Activated CD4-positive, alpha-beta T cell treated with anti-CD3 and anti-CD28 coated beads, Interleukin-2, amount 50 U/mL, for 16 hours (primary cell): Measurements from ENCODE around the gene BLOC1S6.

Experiments used
- DNase-seq: peaks from one replicate; pipeline ENCODE4 v3.0.0-alpha.2; 2020

Gene BLOC1S6, protein sequence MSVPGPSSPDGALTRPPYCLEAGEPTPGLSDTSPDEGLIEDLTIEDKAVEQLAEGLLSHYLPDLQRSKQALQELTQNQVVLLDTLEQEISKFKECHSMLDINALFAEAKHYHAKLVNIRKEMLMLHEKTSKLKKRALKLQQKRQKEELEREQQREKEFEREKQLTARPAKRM

DNA sequence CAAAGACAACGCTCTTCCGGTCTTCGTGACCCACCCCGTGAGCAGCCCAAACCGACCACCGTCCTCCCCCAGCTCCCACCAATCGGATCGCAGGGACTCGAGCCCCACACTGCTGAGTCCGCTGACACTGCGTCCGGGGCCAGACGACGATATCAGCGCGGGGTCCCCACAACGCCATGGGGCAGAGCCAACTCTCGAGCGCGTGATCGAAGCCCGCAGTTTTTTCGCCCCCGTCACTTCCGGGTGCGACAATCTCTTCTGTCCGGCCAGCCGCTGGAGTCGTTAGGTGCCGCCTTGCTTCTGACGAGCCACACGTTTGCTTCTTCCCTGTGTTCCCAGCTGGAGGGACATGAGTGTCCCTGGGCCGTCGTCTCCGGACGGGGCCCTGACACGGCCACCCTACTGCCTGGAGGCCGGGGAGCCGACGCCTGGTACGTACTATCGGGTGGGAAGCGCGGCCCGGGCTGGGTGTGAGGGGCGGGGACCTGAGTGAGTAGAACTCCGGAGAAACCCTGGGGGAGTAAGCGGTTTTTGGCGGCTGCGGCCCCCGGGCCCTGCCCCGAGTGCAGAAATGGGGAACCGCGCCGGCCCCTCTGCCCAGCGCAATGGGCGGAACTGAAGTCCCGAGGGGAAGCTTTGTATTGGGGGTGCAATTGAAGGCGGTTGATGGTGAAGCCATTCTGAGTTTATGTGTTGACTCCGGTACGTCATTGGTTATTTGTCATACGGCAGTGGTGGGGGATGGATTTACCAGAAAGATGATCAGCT lies at the start of gene BLOC1S6:
BLOC1S6 (plus strand) TSS at position 285 of the 768 bp plus-strand sequence; CDS start at position 350, 65 bp downstream.
- DNase-seq: peak; percentile 90

DNA sequence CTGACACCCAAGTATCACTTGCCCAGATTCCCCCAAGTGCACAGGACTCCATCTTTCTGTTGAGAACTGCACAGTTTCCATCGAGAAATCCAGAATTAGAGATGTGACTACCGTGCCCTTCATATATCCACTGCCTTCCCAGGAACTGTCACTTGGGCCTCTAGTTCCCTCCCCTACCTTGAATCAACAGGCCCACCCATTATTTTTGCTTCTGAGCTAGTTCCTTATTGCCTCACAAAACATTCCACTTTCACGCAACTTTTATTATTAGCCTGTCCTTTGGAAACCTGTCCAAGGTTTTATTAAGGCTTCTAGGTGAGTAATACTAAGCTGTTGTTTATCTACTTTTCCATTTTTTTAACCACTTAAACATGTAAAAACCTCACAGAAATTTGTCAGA lies 47.5 kb upstream of the BLOC1S6 start:
- no peak for DNase-seq

DNA sequence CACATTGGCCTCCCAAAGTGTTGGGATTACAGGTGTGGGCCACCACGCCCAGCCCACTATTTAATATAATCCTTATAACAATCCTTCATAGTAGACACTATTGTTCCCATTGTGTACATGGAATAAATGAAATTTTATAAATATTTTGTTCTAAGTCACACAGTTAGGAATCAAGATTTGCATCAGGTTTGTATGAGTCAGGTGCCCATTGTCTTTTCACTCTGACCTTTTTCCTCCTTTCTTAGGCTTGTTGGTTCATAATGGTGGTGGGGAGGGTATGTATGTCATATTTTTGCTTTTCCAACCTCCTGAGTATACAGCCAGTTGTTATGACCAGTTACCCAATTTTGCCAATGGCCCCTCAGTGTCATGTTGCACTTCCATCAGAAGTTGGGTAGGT lies 46.6 kb upstream of the BLOC1S6 start:
- DNase-seq: no peak

DNA sequence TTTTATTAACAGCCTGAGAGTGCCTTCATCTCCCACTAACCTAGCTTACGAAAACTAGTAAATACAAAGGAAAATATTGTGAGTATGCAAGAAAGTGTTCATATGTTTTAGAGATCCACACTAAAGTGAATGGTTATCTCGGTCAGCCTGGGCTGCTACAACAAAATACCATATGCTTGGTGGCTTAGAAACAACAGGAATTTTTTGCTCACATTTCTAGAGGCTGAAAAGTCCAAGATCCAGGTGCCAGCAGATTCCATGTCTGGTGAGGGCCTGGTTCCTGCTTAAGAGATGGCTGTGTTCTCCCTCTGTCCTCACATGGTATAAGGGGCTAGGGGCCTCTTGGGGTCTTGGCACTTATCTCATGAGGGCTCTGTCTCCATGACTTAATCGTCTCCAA lies 44.1 kb upstream of the BLOC1S6 start:
- DNase-seq: no peak

DNA sequence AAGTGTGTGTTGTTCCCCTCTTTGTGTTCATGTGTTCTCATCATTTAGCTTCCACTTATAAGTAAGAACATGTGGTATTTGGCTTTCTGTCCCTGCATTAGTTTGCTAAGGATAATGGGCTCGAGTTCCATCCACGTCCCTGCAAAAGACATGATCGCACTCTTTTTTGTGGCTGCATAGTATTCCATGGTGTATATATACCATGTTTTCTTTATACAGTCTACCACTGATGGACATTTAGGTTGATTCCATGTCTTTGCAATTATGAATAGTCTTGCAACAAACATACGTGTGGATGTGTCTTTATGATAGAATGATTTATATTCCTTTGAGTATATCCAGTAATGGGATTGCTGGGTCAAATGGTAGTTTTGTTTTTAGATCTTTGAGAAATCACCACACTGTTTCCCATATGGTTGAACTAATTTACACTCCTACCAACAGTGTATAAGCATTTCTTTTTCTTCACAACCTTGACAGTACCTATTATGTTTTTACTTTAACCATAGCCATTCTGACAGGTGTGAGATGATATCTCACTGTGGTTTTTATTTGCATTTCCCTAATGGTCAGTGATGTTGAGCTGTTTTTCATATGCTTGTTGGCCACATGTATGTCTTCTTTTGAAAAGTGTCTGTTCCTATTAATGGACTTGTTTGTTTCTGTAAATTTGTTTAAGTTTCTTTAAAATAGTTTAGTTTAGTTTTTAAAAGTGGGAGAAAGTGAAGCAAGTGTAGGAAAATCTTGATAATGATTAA lies 42.7 kb upstream of the BLOC1S6 start:
- no peak for DNase-seq

DNA sequence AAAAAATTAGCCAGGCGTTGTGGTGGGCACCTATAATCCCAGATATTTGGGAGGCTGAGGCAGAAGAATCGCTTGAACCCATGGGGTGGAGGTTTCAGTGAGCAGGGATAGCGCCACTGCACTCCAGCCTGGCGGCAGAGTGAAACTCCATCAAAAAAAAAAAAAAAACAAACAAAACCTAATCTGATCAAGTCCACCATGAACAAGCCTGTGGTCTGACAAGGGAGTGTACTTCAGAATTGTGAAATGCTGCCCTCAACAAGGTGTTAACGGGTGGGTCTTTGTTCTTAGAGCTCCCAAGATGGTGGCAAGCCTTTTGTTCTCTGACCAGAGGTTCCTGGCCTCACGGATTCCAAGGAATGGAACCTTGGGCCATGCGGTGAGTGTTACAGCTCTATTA lies 40.4 kb upstream of the BLOC1S6 start:
- no peak for DNase-seq

DNA sequence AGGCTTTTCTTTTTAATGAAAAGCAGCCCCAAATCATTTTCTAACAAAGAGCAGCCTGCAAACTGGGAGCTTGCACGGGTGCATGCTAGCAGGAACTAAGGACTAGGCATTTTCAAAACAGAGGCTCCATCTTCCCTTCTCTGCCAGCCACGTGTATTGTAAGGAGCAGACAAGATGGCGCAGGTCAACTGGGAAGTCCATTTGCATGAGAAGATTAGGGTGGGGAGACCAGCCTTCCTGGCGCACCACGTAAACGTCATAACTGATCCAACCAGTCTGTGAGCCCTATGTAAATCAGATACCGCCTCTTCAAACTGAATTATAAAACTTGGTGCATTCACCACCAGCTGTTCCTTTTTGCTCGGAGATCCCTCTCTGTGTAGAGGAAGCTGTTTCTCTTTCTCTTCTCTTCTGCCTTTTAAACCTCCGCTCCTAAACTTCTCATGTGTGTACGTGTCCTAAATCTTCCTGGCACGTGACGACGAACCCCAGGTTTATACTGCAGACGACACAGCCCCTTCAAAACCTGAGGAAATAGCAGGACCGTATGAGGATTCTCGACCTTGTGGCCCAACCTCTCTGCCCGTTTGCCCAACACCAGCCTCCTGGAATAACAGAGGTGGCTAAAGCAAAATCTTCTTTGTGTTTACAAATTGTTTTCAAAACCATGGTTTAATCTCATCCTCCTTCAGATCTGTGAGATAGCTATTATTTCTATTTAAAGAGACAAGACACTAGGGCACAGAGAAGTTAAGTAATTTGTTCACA lies 38.2 kb upstream of the BLOC1S6 start:
- DNase-seq: no peak

DNA sequence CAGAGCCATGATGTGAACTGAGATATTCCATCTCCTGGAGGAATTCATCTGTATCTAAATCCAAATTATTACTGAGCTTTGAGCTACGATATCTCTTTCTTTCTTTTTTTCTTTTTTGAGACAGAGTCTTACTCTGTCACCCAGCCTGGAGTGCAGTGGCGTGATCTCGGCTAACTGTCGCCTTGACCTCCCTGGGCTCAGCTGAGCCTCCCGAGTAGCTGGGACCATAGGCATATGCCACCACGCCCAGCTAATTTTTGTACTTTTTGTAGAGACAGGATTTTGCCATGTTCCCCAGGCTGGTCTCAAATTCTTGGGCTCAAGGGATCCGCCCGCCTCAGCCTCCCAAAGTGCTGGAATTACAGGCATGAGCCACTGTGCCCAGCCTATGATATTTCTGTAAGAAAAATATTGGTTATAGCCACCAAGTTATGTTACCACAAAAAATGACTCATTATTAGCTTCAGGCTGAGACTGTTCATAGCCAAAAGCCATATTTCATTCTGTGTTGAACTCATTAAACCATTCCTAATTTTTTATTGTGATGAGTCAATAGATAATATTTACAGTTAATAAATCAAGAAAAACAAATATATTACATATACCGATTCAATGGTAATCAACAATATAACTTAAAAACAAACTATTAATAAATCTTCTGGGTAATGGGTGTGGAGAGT lies 37.5 kb upstream of the BLOC1S6 start:
- no peak for DNase-seq

DNA sequence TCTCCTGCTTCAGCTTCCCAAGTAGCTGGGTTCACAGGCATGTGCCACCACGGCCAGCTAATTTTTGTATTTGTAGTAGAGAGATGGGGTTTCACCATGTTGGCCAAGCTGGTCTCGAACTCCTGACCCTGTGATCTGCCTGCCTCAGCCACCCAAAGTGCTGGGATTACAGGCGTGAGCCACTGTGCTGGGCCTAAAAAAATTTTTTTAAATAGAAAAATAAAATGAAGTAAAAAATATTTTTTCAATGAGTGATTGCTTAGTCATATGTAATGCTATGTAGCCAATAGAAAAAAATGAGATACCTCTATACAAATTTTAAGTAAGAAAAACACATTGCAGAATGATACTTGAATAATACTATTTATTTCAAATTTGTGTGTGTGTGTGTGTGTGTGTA lies 36.7 kb upstream of the BLOC1S6 start:
- DNase-seq: no peak

DNA sequence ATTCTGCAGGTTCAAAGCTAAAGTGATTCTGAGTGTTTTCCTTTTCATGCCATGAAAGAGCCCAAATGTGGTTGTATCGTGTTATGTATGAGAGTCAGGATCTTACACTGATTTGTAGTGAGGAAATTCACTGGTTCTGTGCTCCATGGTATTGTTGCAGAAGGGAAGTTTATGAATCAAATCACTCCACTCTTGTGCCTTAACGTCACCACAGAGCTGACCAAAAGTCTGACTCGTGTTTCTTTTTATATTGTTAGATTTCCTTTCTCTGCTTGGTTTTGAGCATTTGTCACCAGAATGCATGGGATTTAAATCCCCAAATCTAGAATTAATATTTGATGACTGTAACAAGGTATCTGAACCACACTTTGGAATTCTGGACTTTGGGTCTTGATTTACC lies 35.5 kb upstream of the BLOC1S6 start:
- DNase-seq: no peak

DNA sequence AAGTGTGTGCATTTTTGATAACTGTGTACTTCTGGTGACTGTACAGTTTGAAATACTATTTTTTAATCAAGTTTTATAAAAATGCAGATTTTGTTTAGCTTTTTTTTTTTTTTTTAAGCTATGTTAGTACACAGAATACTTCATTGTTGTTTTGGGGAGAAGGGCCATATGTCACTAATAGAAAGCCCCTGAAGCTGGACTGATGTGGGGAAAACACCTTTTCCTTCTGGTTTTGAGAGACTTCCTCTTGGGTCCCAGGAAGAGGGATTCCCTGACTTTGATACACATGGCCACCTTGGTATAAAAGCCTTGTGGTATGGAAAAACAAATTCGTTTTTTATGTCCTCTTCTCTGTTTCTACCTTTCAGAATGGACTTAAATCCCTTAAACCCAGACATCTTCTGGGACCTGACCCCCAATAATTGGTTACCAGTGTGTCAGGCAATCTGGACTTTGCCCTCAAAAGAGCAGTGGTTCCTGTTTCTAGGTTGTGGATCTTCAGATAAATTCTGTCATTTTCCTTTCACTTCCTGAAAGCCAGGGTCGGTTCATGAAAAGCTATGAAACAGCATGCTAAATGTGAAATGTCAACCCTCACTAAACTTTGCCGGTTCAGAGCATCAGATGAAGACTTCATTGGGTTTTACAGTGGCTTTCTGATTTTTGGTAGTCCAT lies 31.1 kb upstream of the BLOC1S6 start:
- DNase-seq: no peak

DNA sequence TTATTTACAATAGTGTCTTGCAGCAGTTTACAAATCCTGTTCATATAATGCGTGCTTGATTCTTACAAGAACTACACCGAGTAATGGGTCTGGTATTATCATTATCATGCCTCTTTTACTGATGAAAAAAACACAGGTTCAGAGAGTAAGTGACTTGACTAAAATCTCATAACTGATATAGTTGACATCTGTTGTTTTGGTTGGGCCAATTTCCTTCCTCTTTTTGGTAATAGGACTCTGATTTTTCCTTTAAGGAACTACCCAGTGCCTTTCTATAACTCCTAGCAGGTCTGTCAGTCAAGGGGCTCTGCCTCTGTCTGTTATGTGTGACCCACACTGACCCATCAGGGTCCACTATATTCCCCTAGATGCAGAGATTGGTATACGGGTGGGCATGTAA lies 14.6 kb upstream of the BLOC1S6 start:
- DNase-seq: no peak

DNA sequence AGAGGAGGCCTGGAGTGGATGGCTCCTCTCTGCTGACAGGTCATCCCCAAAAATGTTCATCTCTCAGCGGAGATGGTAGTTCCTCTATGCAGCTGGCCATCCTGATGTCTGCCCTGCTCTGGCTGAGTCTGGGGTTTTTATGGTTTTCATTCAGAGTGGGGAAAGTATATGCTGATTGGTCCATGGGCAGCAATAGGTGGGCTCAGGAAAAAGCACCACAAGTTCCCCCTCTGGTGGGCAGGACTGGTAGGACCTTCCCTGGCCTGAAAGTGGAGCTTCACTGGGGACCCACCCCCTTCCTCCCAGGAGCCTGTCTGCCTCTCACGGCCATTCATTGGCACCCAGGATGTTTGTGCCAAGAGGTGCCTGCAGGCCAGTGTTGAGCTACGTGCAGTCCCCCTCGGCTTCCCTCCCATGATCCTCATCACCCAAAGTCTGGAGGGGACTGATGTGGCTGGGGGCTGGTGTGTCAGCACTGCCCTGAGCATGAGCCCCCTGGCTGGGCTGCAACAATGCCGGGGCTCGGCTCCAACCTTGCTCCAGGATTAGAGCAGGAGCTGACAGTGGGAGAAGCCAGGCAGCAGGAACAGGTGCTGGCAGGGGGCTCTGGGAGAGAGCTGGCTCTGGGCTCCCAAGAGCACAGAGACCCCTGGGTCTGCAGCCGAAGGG lies 13.1 kb upstream of the BLOC1S6 start:
- no peak for DNase-seq

DNA sequence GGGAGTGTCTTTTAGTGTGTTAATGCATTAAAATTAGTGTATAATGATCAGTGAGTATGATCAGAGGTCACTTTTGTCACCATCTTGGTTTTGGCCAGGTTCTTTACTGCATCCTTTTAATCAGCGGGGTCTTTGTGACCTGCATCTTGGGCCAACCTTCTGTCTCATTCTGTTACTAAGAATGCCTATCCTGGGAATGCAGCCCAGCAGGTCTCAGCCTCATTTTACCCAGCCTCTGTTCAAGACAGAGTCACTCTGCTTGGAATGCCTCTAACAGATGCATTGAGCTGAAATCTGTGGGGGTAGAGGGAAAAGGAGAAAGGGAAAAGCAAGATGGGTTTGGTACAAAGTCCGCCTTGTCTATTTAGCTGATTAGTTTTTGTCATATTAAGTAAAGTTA lies 5.3 kb upstream of the BLOC1S6 start:
- DNase-seq: no peak

DNA sequence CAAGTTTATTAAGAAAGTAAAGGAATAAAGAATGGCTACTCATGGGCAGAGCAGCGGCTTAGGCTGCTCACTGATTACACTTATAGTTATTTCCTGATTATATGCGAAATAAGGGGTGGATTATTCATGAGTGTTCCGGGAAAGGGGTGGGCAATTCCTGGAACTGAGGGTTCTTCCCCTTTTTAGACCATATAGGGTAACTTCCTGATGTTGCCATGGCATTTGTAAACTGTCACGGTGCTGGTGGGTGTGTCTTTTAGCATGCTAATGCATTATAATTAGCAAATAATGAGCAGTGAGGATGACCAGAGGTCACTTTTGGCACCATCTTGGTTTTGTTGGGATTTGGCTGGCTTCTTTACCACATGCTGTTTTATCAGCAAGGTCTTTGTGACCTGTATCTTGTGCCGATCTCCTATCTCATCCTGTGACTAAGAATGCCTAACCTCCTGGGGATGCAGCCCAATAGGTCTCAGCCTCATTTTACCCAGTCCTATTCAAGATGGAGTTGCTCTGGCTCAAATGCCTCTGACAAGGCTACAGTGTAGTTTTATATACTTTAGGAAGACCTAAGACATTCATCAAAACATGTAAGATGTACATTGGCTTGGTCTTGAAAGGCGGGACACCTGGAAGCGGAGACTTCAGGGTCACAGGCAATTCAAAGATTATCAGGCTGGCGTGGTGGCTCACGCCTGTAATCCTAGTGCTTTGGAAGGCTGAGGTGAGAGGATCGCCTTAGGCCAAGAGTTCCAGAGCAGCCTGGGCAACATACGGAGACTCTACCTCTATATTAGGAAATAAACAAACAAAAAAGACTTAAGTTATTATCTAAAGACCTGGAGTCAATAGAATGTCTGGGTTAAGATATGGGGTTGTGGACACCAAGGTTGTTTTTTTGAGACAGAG lies 3.2 kb upstream of the BLOC1S6 start:
- DNase-seq: no peak

DNA sequence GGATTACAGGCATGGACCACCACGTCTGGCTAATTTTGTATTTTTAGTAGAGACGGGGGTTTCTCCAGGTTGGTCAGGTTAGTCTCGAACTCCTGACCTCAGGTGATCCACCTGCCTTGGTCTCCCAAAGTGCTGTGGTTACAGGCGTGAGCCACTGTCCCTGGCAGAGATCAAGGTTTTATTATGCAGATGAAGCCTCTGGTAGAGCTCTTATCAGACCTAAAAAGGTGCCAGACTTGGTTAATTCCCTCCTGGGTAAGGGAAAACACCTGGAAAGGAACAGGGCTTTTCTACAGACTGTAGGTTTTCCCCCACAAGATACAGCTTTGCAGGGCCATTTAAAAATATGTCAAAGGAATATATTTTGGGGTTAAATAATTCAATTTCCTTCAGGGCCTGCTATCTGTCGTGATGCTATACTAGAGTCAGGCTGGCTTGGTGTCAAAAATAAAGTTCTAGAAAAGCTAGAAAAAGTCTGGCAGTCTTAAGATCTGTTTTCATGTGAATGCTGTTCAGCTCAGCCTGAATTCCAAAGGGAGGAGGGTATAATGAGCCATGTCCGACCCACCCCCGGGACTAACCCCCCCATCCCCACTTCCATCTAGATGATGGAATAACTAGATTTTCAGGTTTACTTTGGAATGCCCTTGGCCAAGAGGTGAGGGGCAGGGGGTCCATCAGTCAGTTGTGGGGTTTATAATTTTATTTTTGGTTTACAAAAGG lies 1.9 kb upstream of the BLOC1S6 start:
- DNase-seq: no peak

DNA sequence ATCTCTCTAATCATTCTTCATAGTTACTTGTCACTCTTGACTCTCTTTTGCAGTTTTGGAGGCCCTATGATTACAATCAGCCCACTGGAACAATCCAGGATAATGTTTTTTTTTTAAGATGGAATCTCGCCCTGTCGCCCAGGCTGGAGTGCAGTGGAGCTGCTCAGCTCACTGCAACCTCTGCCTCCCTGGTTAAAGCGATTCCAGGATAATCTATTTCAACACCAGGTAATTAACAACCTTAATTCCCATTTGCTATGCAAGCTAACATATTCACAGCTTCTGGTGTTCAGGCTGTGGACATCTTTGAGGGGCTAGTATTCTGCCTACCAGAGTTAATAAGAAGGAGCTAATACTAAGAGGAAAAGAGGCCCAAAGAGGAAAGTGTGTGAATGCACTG lies 1.1 kb upstream of the BLOC1S6 start:
- no peak for DNase-seq

DNA sequence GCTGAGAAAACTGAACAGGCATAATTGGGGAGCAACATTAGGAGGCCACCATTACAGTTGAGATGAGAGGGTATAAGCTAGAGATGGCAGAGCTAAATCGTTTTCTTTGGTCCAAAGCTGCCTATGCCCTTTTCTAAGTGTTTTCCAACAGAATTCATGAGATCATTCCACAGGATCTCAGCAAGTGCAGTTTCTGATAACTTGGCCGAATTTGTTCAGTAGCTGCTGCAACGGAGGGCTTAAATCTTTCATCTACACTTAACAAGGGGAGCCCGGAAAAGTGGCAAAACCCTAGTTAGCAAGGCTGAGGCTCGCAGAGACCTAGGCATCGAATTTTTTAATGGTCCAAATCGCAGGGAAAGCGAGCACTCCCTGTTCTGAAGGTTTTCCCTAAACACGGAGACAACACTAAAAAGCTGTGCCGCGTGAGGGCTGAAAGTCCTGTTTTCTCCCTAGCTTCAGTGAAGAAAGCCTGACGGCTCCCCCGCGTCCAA lies 531 bp upstream of the BLOC1S6 start:
- DNase-seq: no peak

DNA sequence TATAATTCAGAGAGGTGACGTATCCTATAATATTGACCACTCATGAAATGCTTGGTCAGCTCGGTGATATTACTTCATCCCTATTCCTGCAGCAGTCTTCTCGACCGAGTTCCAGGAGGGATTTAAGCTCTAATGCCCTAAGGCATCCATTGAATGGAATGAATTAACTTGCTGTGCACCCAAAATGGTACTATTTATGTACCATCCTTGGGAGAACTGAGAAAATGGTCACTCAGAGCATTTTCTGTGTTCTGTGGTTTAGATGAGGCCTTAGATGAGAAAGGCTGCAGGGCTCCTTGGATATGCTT lies 638 bp downstream of the BLOC1S6 start:
- DNase-seq: no peak
